Body of pancreas (tissue), 4 donors: ENCODE results near the gene ISG20L2.
A peak's percentile ranks its signal among the peaks of the same experiment; 100 is the strongest.

Experiments
- POLR2A ChIP-seq, 3 donors: fragments of 450-650 bp; IDR thresholded peaks; one replicate each; pipeline ENCODE4 v1.6.1; 2016; ENCODE audit warnings: antibody characterized with exemption in 3 of 3, mild to moderate bottlenecking in 2 of 3
- TF ChIP-seq, protein P1 (sequence below), 7 experiments: fragments of 450-650 bp in 4 of 7; fragments of 200-600 bp in 3 of 7; sonication (generic) in 3 of 7; IDR thresholded peaks; one replicate each; pipeline ENCODE4 v1.5.1; 2016 to 2019; ENCODE audit warnings: antibody characterized with exemption in 7 of 7

DNA sequence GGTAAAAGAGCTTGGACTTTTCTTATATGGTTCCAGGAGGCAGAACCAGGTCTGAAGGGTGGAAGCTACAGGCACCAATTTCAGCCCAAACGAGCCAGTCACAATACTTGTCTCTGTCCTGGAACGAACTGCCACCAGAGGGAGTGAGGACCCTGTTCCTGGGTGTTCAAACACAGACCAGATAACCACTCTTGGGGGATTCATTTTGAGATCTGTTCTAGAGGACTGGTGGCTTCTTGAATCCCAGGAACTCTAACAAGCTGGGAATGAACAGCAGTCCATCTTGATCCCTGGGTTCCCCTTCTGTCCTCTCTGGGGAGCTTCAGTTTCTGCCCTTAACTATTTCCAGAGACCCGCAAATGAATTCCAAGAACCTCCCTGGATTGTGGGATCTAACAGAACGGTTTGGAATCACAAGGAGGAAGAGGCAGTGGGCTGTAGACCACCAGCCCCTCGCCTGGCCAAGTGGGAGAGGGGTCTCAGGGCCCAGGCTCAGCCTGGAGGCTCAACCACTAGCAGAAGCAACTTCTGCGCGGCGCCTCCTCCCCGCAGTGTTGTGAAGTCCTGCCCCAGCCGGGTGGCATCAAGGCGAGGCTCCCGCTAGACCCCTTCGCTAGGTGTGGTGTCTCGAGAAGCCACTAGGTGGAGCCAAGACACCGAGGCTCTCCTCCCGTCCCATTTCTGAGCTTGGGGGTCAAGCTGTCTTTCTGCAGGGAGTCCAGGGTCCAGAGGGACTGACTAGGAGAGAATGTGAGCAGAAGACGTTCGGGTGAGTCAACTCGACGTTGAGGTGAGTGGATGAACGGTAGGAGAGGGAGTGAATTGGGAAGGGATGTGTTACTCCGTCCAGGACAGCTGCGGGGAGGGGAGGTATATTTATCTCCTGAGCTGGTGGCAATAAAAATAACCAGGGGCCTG lies 39.3 kb downstream of the ISG20L2 start:
- TF ChIP-seq, protein P1, sequence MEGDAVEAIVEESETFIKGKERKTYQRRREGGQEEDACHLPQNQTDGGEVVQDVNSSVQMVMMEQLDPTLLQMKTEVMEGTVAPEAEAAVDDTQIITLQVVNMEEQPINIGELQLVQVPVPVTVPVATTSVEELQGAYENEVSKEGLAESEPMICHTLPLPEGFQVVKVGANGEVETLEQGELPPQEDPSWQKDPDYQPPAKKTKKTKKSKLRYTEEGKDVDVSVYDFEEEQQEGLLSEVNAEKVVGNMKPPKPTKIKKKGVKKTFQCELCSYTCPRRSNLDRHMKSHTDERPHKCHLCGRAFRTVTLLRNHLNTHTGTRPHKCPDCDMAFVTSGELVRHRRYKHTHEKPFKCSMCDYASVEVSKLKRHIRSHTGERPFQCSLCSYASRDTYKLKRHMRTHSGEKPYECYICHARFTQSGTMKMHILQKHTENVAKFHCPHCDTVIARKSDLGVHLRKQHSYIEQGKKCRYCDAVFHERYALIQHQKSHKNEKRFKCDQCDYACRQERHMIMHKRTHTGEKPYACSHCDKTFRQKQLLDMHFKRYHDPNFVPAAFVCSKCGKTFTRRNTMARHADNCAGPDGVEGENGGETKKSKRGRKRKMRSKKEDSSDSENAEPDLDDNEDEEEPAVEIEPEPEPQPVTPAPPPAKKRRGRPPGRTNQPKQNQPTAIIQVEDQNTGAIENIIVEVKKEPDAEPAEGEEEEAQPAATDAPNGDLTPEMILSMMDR (IDR thresholded peaks at IDR 0.05), result peak; percentile 88 to 94 (median 94)
- no peak for TF ChIP-seq POLR2A (IDR thresholded peaks at IDR 0.05)
